GM21390 (cell line): ENCODE measurements around the gene VSTM2L.
"Not testable (repeated sequence)": the region's sequence is repeated elsewhere in the genome, so short reads cannot be mapped to it uniquely, and the experiment has no call there.

ENCODE experiments used
- ATAC-seq: cut with Tn5 transposase; IDR thresholded peaks from one replicate; pipeline ENCODE4 v1.9.1; 2021; ENCODE audit not compliant: unreplicated experiment

VSTM2L gene

GRCh38 chr20:37902504-37903313 lies at the start of gene VSTM2L:
TSS of gene VSTM2L (plus strand) at chr20:37903127. CDS start at chr20:37903351, 224 bp downstream.
- no peak for ATAC-seq

- peak; percentile 88 for ATAC-seq
These were observed 49.0 kb upstream of the VSTM2L start for GRCh38 chr20:37853823-37854375.

- not testable (repeated sequence) for ATAC-seq
These were observed 46.9 kb upstream of the VSTM2L start for GRCh38 chr20:37856034-37856433.

GRCh38 chr20:37856932-37857660 lies 45.8 kb upstream of the VSTM2L start:
- ATAC-seq = no peak

- ATAC-seq = no peak
These were observed 43.3 kb upstream of the VSTM2L start for GRCh38 chr20:37859406-37860171.

- no peak for ATAC-seq
These were observed 39.6 kb upstream of the VSTM2L start for GRCh38 chr20:37863289-37863688.

- ATAC-seq = no peak
These were observed 38.6 kb upstream of the VSTM2L start for GRCh38 chr20:37864298-37864697.

GRCh38 chr20:37866051-37866450 lies 36.9 kb upstream of the VSTM2L start:
- no peak for ATAC-seq

GRCh38 chr20:37867289-37868195 lies 35.4 kb upstream of the VSTM2L start:
- no peak for ATAC-seq

- ATAC-seq = no peak
These were observed 34.0 kb upstream of the VSTM2L start for GRCh38 chr20:37868851-37869333.

GRCh38 chr20:37869334-37869861 lies 33.5 kb upstream of the VSTM2L start:
- no peak for ATAC-seq

- no peak for ATAC-seq
These were observed 32.6 kb upstream of the VSTM2L start for GRCh38 chr20:37870294-37870693.

GRCh38 chr20:37871751-37872150 lies 31.2 kb upstream of the VSTM2L start:
- no peak for ATAC-seq

- ATAC-seq = no peak
These were observed 30.8 kb upstream of the VSTM2L start for GRCh38 chr20:37872161-37872560.

GRCh38 chr20:37873884-37874283 lies 29.0 kb upstream of the VSTM2L start:
- ATAC-seq = no peak

- ATAC-seq = no peak
These were observed 27.3 kb upstream of the VSTM2L start for GRCh38 chr20:37875460-37876175.

GRCh38 chr20:37876863-37877262 lies 26.1 kb upstream of the VSTM2L start:
- no peak for ATAC-seq

- ATAC-seq = no peak
These were observed 24.8 kb upstream of the VSTM2L start for GRCh38 chr20:37877832-37878772.
